ENCODE data around the gene NAT10. TPM values are rescaled to one million over a fixed set of nuclear protein-coding genes. Genes with fewer than 3 reads are reported as not detected.

NAT10 gene
- total RNA-seq, 1 experiment from 2014 or later: 103 TPM

GRCh38 chr11:34084637-34085036 is 20.8 kb upstream of the NAT10 start:
- H4K91ac ChIP-seq (ENCODE audit: insufficient read length, low read depth, low read length): no peak overlapping the region
- H3K14ac ChIP-seq (ENCODE audit: insufficient read depth, low read length): no peak overlapping the region
- H3K9ac ChIP-seq (ENCODE audit: extremely low read depth, insufficient read length, low read length): no peak overlapping the region
- H2BK12ac ChIP-seq (ENCODE audit: insufficient read length, low read depth, low read length): no peak overlapping the region
- no peak overlapping the region for H3K4ac ChIP-seq (ENCODE audit: low read depth, low read length)
- H3K27me3 ChIP-seq (ENCODE audit: insufficient read depth, low read length): no peaks in the 10 kb centered on the region
- H3K18ac ChIP-seq (ENCODE audit: insufficient read length, low read depth, low read length): no peak overlapping the region
- no peak overlapping the region for H3K4me3 Mint-ChIP-seq
- H4K5ac ChIP-seq (ENCODE audit: insufficient read length, low read depth, low read length): no peak overlapping the region
- H3T11ph ChIP-seq (ENCODE audit: low read length): no peak overlapping the region
- no CpG with 5 or more reads among the region's 2 CpGs for WGBS (ENCODE audit: extremely low coverage, insufficient read length, low lambda C conversion rate)
- no peaks in the 10 kb centered on the region for H4K20me1 ChIP-seq (ENCODE audit: control insufficient read depth, insufficient read depth, insufficient read length)
- H3K9me3 Mint-ChIP-seq: no peaks in the 10 kb centered on the region
- H3K27ac Mint-ChIP-seq: no peak overlapping the region
- H3K23me2 ChIP-seq (ENCODE audit: insufficient read length, low read depth, low read length, poor library complexity, severe bottlenecking): no peaks in the 10 kb centered on the region
- no peak overlapping the region for H2BK120ac ChIP-seq (ENCODE audit: low read depth, low read length, poor library complexity, severe bottlenecking)
- no peak overlapping the region for H2BK20ac ChIP-seq (ENCODE audit: low read depth, low read length, poor library complexity, severe bottlenecking)
- no peak overlapping the region for H3K4me2 ChIP-seq (ENCODE audit: insufficient read depth, insufficient read length, low read length)
- no peak overlapping the region for H2AFZ ChIP-seq (ENCODE audit: low read length)
- peaks cover 57 to 87% (median 78%) of the 10 kb centered on the region in 3 experiments for H3K36me3 Mint-ChIP-seq (ENCODE audit: insufficient read depth in 1 of 3, low read depth in 3 of 3)
- H3K27me3 Mint-ChIP-seq (ENCODE audit: low read depth): no peaks in the 10 kb centered on the region
- no peak overlapping the region for H3K56ac ChIP-seq (ENCODE audit: insufficient read length, low read depth, low read length)
- peaks cover 4% of the 10 kb centered on the region for H3K79me1 ChIP-seq (ENCODE audit: insufficient read depth, low read depth, low read length, poor library complexity, severe bottlenecking)
- no peak for TF ChIP-seq CTCF (conservative IDR thresholded peaks at IDR 0.05)
- H2AK5ac ChIP-seq (ENCODE audit: insufficient read length, low read length): no peak overlapping the region
- no peak overlapping the region for H4K8ac ChIP-seq (replicated peaks; ENCODE audit: insufficient read length, low read depth, low read length)
- H2BK15ac ChIP-seq (ENCODE audit: low read depth, low read length): no peak overlapping the region
- H3K4me1 Mint-ChIP-seq: no peaks in the 10 kb centered on the region
- H2BK5ac ChIP-seq (ENCODE audit: insufficient read length, low read length): no peak overlapping the region
- H3K4me1 ChIP-seq (ENCODE audit: insufficient read depth, low read length): no peaks in the 10 kb centered on the region
- no peaks in the 10 kb centered on the region for H3K9me3 ChIP-seq (ENCODE audit: control insufficient read depth, low read depth, low read length)
- H3K79me2 ChIP-seq (ENCODE audit: insufficient read depth, low read length): no peaks in the 10 kb centered on the region; the same call in 1 of the 2 replicates
- no peak overlapping the region for H3K23ac ChIP-seq (ENCODE audit: insufficient read length, low read depth, low read length)
- no peak for DNase-seq
- H3K27ac ChIP-seq (ENCODE audit: insufficient read length, low read depth, low read length): no peak overlapping the region

All from H9 (cell line).